NCI-H2196 treated with DMSO at 0.1 percent for 48 hours (cell line): ENCODE results near the gene ADGRL3.
"Not testable (repeated sequence)": the region's sequence is repeated elsewhere in the genome, so short reads cannot be mapped to it uniquely, and the experiment has no call there.

Experiments used
- DNase-seq: peaks from one replicate; lab custom pipeline; 2025; ENCODE audit not compliant: unreplicated experiment; lab: John Stamatoyannopoulos, UW

Gene ADGRL3

GRCh38 chr4:61771056-61771455 is 570.9 kb downstream of the ADGRL3 start:
- no peak for DNase-seq

GRCh38 chr4:61772126-61772525 is 572.0 kb downstream of the ADGRL3 start:
- no peak for DNase-seq

- DNase-seq: no peak
Measured at GRCh38 chr4:61773655-61774245, 573.6 kb downstream of the ADGRL3 start.

- no peak for DNase-seq
Measured at GRCh38 chr4:61782133-61782532, 582.0 kb downstream of the ADGRL3 start.

DNA sequence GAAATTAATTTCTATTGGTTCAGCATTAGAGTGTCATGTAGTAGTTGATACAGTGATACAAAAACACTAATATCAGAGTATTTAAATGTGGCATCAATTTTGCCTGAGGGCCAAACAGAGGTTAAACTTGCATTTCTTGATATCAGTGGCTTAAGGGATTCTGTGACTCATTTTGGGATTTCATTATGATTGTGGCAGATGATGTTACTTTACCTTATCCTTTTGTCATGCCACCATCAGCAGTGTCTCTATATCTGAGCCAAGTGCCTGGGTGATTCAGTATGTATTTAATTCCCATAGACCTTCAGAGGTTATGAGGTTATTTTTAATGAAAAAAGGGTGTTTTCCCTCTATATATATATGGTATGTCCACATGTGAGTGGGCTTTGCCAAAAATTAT is 582.9 kb downstream of the ADGRL3 start:
- no peak for DNase-seq

DNA sequence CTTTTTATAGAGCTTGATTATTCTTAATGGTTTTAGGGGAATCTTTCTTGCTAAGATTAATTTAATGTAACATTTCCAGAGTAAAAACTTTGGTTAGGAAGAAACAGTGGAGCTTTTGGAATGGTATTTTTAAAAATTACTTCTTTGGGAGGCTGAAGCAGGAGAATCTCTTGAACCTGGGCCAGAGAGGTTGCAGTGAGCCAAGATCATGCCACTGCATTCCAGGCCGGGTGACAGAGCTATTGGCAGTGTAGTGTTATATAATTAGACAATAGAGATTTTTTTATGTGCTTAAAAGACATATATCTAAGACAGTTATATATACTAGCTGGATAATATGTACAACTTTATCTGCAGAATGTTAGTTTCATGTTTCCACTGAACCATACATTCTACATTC is 585.6 kb downstream of the ADGRL3 start:
- no peak for DNase-seq

DNA sequence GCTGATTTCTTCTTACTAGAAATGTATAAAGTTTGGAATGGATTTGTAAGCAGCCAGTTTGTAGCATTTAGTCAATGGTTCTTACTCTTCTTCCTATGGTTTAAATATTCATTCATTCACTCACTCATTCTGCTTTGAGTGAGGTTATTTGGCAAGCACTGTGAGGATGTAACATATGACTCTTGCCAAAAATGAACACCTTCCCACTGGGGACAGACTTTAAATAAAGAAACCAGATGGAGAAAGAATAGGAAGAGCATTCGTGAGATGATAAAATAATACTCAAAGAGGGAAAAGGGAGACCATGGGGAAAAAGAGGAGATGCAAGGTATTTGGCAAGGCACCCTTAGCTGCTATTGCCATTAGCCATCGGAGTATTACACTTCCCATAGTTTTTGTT is 586.1 kb downstream of the ADGRL3 start:
- no peak for DNase-seq

GRCh38 chr4:61795998-61796397 is 595.9 kb downstream of the ADGRL3 start:
- DNase-seq: no peak

GRCh38 chr4:61799794-61800193 is 599.7 kb downstream of the ADGRL3 start:
- no peak for DNase-seq

DNA sequence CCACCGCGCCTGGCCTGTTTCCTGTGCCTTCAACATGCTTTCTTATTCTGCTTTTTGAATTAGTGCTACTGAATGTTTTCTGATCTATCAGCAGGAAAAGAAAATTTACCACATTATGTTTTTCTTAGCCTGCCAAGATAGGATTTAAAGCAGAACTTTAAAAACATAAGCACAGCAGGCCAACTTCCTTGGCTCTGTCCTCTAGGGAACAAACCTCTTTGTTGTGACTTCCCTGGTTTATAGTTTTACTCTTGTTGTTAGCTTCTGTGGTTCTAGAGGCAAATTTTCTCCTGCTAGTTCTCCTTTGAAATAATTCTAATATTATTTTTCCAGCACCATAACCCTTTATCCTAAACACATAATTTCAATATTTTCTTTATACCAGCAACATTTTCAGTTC is 605.1 kb downstream of the ADGRL3 start:
- DNase-seq: no peak

- DNase-seq: no peak
Measured at GRCh38 chr4:61805979-61806378, 605.9 kb downstream of the ADGRL3 start.

DNA sequence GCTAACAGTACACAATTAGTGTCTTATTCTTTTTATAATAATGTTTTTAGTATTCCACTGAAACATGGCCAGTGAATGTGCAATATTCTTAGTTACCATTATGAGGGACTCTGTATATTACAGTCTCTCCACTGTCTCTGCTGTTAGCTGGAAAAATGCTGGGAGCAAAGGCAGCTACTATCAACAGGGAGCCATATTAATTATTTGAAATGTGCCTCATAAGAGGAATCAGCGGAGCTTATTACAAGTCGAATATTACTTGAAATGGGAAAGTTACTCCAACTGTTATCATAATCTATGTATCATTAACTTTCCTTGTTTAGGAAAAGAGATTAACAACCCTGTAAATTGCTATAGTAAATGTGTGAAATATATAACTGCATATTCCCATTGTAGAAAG is 612.0 kb downstream of the ADGRL3 start:
- DNase-seq: no peak

GRCh38 chr4:61817071-61817470 is 616.9 kb downstream of the ADGRL3 start:
- no peak for DNase-seq

GRCh38 chr4:61820136-61820535 is 620.0 kb downstream of the ADGRL3 start:
- DNase-seq: no peak

GRCh38 chr4:61824454-61824853 is 624.3 kb downstream of the ADGRL3 start:
- no peak for DNase-seq

DNA sequence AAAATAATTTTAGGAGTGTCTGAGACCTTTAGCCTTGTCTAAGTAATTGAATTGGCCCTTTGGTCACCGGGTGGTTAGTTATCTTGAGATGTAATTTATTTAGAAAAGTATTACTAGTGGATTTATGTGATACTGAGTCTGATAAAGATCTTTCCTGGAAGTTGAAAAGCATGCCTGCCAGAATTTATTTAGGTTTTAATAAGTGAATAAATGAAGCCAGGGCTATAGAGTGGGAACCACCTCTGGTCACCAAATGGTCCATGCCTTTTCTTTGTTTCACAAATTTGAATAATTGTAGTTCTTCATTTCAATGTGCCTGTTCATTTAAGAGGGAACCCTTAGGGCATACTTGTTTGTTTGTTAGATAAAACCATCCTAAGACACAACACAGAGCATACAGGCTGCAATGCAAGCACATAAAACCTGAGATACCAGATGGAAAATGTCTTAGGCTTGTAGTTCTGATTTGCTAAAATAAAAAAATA is 627.8 kb downstream of the ADGRL3 start:
- no peak for DNase-seq

DNA sequence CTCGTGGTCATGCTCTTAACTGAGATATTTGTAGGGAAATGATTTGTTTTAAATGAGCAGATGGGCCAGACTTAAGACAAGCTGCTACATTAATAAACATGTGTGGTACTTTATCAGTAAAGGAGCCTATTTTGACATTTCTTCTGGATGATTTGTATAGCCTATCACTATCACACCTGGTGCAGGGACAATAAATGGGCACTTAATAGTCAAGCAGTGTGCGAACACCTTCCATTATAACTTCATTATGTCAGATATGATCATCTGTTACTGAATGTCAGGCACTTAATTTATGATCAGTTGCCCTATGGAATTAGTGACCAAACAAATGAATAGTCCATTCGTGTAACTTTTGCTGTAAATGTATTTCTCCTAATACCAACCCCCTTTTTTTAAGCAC is 628.8 kb downstream of the ADGRL3 start:
- no peak for DNase-seq

- no peak for DNase-seq
Measured at GRCh38 chr4:61831987-61832386, 631.9 kb downstream of the ADGRL3 start.

- no peak for DNase-seq
Measured at GRCh38 chr4:61837395-61837794, 637.3 kb downstream of the ADGRL3 start.

DNA sequence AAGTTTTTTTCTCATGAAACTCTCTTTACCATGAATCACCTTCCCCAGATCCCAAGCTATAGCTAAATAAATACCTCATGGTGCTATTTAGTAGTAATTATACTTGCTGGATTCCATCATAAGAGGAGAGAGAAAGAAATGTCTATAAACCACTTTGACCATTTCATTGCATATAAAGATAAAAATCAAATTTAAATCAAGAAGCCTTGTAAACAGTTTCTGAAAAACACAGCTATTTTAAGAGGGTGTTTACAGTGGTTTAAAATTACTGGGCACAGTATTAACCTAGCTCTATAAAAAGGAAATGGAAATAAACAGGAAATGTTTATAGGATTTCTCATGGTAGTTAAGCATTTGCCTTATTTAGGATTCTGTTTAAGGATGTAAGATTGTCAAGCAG is 637.9 kb downstream of the ADGRL3 start:
- DNase-seq: no peak

GRCh38 chr4:61841714-61842113 is 641.6 kb downstream of the ADGRL3 start:
- DNase-seq: no peak

- DNase-seq: no peak
Measured at GRCh38 chr4:61851126-61851525, 651.0 kb downstream of the ADGRL3 start.

- DNase-seq: not testable (repeated sequence)
Measured at GRCh38 chr4:61852105-61852504, 652.0 kb downstream of the ADGRL3 start.
